SK-N-MC (cell line): ENCODE data around the gene MOSMO.
"Not testable (repeated sequence)": the region's sequence is repeated elsewhere in the genome, so short reads cannot be mapped to it uniquely, and the experiment has no call there.

Source experiments
- EZH2 ChIP-seq: fragments of 200-600 bp; sonication (generic); IDR thresholded peaks from one replicate; pipeline ENCODE4 v1.6.1; 2017; ENCODE audit warnings: antibody characterized with exemption
- POLR2AphosphoS5 ChIP-seq: IDR thresholded peaks from 2 replicates; pipeline ENCODE4 v1.6.1; 2012; ENCODE audit warnings: mild to moderate bottlenecking, low read depth, low read length, borderline replicate concordance

- TF ChIP-seq POLR2AphosphoS5, EZH2: not testable (repeated sequence)
Observed at GRCh38 chr16:22024785-22025184, 16.9 kb downstream of the MOSMO start.
